Measurements from ENCODE around the gene PBRM1. TPM values are rescaled to one million over a fixed set of nuclear protein-coding genes. Genes with fewer than 3 reads are reported as not detected.

Gene PBRM1
- total and polyA plus RNA-seq, 2 of the 8 experiments (the other 6 are each of a cell fraction or from before 2014, with no cell fraction given): 19.3 to 65.8 TPM

- no peak for TF ChIP-seq CHD7 (IDR thresholded peaks at IDR 0.05; ENCODE audit: insufficient replicate concordance, low read length)
- no peak for TF ChIP-seq TEAD4 (IDR thresholded peaks at IDR 0.05; ENCODE audit: low read depth, low read length)
- TF ChIP-seq SIRT6 (IDR thresholded peaks at IDR 0.05; ENCODE audit: low read length): no peak
- no peak for TF ChIP-seq SP1 (IDR thresholded peaks at IDR 0.05; ENCODE audit: low read depth, low read length)
Measured at GRCh38 chr3:52528586-52529375, 156.9 kb downstream of the PBRM1 start (continued).

Measured in H1 (cell line).